DOHH2 (cell line): ENCODE measurements around the gene CCNL2.

Experiments
- H3F3A ChIP-seq: fragments of 200-600 bp; sonication (generic), shearing (Covaris generic); 2 replicates; pipeline ENCODE4 v1.6.0; 2016; ENCODE audit warnings: antibody characterized with exemption, mild to moderate bottlenecking; ENCODE audit not compliant: control insufficient read depth, insufficient read depth
- H3K27ac ChIP-seq: fragments of 200-600 bp; sonication (generic); 2 replicates; pipeline ENCODE4 v1.5.1; 2014; ENCODE audit warnings: low read depth, mild to moderate bottlenecking, low read length, moderate library complexity
- H3K27me3 ChIP-seq: fragments of 200-600 bp; sonication (generic); 2 replicates; pipeline ENCODE4 v1.6.1; 2014; ENCODE audit warnings: mild to moderate bottlenecking, low read length, mixed read lengths; ENCODE audit not compliant: control insufficient read depth
- H3K36me3 ChIP-seq: fragments of 200-600 bp; sonication (generic); 2 replicates; pipeline ENCODE4 v1.6.1; 2014; ENCODE audit warnings: mild to moderate bottlenecking, low read length, moderate library complexity, mixed read lengths; ENCODE audit not compliant: control insufficient read depth
- H3K4me1 ChIP-seq: fragments of 200-600 bp; sonication (generic); 2 replicates; pipeline ENCODE4 v1.6.1; 2014; ENCODE audit warnings: mild to moderate bottlenecking, low read length, mixed read lengths; ENCODE audit not compliant: control insufficient read depth
- H3K4me2 ChIP-seq: fragments of 200-600 bp; sonication (generic); 2 replicates; pipeline ENCODE4 v1.6.0; 2014; ENCODE audit warnings: mild to moderate bottlenecking, low read length, moderate library complexity
- H3K4me3 ChIP-seq: fragments of 200-600 bp; sonication (generic); 2 replicates; pipeline ENCODE4 v1.5.1; 2014; ENCODE audit warnings: mild to moderate bottlenecking, low read length, mixed read lengths
- H3K79me2 ChIP-seq: fragments of 200-600 bp; sonication (generic); 2 replicates; pipeline ENCODE4 v1.6.1; 2014; ENCODE audit warnings: mild to moderate bottlenecking, low read length, mixed read lengths; ENCODE audit not compliant: control insufficient read depth
- H3K9me2 ChIP-seq: fragments of 200-600 bp; sonication (generic); replicated peaks from 2 replicates; pipeline ENCODE4 v1.6.1; 2014; ENCODE audit warnings: mild to moderate bottlenecking, low read length, mixed read lengths; ENCODE audit not compliant: control insufficient read depth
- H3K9me3 ChIP-seq: fragments of 200-600 bp; sonication (generic); 2 replicates; pipeline ENCODE4 v1.6.1; 2014; ENCODE audit warnings: antibody characterized with exemption, low read length, mixed read lengths; ENCODE audit not compliant: control insufficient read depth, insufficient read depth
- H4K20me1 ChIP-seq: fragments of 200-600 bp; sonication (generic); 2 replicates; pipeline ENCODE4 v1.6.0; 2014; ENCODE audit warnings: low read depth, mild to moderate bottlenecking, antibody characterized with exemption, low read length, moderate library complexity; ENCODE audit not compliant: control insufficient read depth, insufficient read depth
- EZH2phosphoT487 ChIP-seq: fragments of 200-600 bp; sonication (generic); IDR thresholded peaks from 2 replicates; pipeline ENCODE4 v1.6.1; 2017; ENCODE audit warnings: borderline replicate concordance, mild to moderate bottlenecking, antibody characterized with exemption, low read length, moderate library complexity, mixed read lengths
- TF ChIP-seq, protein P1 (sequence below): fragments of 200-600 bp; sonication (generic); IDR thresholded peaks from one replicate; pipeline ENCODE4 v1.5.1; 2014; ENCODE audit warnings: antibody characterized with exemption, mild to moderate bottlenecking, low read depth, low read length; ENCODE audit not compliant: poor library complexity, severe bottlenecking

CCNL2 gene

DNA sequence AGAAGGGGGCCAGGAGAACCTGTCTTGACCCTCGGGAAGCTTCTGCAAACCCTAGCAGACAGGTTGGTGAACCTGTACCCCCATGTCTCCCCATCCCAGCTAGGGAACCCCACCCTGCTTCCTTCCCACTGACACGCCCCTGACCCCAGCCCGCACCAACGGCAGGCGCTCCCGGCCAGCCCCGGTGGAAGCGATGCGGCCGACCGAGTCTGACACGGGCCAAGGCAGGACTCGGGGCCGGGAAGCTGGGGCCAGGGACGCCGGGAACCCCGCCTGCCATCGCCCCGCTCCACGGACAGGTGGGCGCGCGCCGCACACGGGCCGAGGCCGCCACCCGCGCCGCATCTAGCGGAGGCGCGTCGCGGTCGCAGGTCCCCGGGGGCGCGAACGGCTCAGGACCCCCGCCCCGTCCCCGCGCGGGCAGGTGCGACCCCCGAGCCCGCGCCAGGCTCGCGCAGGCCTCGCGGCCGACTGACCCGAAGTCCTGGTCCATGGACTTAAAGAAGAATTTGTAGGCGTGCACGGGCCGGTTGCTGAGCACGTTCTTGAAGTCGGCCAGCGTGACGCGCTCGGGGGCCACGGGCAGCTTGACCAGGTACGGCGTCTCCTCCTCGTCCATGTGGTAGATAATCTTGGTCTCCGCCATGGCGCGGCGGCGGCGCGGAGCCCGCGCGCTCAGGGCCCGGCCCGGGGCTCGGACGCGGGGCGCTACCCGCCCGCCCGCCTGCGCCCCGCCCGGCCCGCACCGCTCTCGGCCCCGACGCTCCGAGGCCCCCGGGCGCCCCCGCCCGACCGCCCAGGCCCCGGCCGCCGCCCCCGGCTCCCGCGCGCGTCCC is 50.5 kb downstream of the CCNL2 start:
- no peaks in the 10 kb centered on the region; the same call in 1 of the 2 replicates for H3F3A ChIP-seq

DNA sequence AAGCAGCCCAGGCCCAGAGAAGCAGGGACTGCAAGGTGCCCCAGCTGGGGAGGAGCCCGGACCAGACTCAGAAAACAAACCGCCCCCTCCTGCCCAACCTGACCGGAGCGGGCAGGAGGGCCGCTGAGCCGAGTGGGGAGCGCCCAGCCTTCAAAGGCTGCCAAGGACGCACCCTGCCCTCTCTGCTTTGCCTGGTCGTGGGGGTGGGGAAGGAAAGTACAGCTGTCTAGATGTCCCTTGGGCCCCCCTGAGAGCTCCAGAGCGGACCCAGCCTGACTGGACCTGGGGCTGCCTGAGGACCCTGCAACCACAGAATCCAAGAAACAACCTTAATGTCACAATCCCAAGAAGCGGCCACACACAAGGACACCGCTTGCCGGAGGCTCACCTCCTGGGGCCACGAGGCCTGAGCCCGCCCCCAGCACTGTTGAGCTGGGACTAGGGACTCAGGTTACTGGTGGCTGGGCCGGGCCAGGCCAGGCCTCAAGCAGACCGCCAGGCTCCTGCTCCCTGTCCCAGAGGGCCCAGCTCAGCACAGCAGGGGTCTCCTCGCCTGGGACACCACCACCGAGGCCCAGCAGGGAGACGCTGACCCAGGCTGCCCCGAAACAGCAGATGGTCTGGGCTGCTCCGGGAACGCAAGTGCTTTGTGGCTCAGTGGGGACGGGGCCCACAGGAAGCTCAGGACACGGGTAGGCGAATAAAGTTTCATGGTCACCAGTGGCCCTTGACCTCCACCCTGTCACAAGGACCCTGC is 51.3 kb downstream of the CCNL2 start:
- no peak overlapping the region for H3K27ac ChIP-seq
- TF ChIP-seq, protein P1, sequence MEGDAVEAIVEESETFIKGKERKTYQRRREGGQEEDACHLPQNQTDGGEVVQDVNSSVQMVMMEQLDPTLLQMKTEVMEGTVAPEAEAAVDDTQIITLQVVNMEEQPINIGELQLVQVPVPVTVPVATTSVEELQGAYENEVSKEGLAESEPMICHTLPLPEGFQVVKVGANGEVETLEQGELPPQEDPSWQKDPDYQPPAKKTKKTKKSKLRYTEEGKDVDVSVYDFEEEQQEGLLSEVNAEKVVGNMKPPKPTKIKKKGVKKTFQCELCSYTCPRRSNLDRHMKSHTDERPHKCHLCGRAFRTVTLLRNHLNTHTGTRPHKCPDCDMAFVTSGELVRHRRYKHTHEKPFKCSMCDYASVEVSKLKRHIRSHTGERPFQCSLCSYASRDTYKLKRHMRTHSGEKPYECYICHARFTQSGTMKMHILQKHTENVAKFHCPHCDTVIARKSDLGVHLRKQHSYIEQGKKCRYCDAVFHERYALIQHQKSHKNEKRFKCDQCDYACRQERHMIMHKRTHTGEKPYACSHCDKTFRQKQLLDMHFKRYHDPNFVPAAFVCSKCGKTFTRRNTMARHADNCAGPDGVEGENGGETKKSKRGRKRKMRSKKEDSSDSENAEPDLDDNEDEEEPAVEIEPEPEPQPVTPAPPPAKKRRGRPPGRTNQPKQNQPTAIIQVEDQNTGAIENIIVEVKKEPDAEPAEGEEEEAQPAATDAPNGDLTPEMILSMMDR: no peak
- TF ChIP-seq EZH2phosphoT487: no peak

More for the DNA sequence above, 50.5 kb downstream of the CCNL2 start:
- Histone ChIP-seq H3K4me2 (peak overlapping the region; percentile 69), H3K36me3 (no peaks in the 10 kb centered on the region), H3K79me2 (peaks cover 51% of the 10 kb centered on the region), H3K4me1 (peaks cover 8% of the 10 kb centered on the region), H3K4me3 (peak overlapping the region; percentile 79), H3K9me2 (no peaks in the 10 kb centered on the region), H3K9me3 (no peaks in the 10 kb centered on the region), H4K20me1 (0 out of 2 replicates have a peak, but pooled peaks cover 4% of the 10 kb centered on the region), H3K27ac (no peak overlapping the region), H3K27me3 (peaks cover 8% of the 10 kb centered on the region; the same call in 1 of the 2 replicates)
- TF ChIP-seq, protein P1: no peak
- no peak for TF ChIP-seq EZH2phosphoT487

DNA sequence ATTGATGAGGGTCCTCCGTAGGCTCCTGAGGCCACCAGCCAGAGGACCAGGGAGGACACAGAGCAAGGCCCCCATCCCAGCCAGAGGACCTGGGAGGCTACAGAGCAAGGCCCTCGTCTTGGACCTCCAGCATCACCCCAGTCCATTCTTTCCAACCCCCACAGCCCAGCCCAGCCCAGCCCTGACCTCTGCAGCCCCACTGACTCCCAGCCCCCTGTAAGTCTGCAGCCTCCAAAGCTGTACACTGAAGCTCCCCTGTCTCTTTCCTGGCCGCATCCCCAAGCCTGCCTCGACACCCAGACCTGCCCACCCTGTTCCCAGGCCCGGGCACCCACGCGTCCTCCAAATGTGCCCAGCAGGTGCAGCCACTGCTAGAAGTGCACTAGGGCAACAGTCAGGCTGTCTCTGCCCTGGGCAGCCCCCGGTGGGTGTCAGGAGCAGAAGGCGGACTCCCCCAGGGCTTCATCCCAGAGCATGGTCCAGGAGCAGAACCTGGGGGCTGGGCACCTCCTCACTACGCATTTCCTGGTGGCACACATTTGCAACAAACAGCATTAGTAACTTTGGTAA is 52.0 kb downstream of the CCNL2 start:
- Histone ChIP-seq H3K9me2 (no peaks in the 10 kb centered on the region), H3F3A (no peaks in the 10 kb centered on the region; the same call in 1 of the 2 replicates), H3K4me2 (peak overlapping the region; percentile 69; the same call in 1 of the 2 replicates), H3K27ac (no peak overlapping the region), H3K36me3 (peaks cover 2% of the 10 kb centered on the region; the same call in 1 of the 2 replicates), H3K4me1 (peaks cover 8% of the 10 kb centered on the region), H3K4me3 (no peak overlapping the region), H3K27me3 (no peaks in the 10 kb centered on the region), H3K79me2 (peaks cover 56% of the 10 kb centered on the region), H3K9me3 (no peaks in the 10 kb centered on the region), H4K20me1 (0 out of 2 replicates have a peak, but pooled peaks cover 4% of the 10 kb centered on the region)
- TF ChIP-seq EZH2phosphoT487: no peak
- TF ChIP-seq, protein P1: no peak

More for the DNA sequence above, 51.3 kb downstream of the CCNL2 start:
- Histone ChIP-seq H3K36me3 (no peaks in the 10 kb centered on the region), H3K9me2 (no peaks in the 10 kb centered on the region), H3K4me2 (peak overlapping the region; percentile 69), H3F3A (no peaks in the 10 kb centered on the region; the same call in 1 of the 2 replicates), H4K20me1 (0 out of 2 replicates have a peak, but pooled peaks cover 4% of the 10 kb centered on the region), H3K79me2 (peaks cover 56% of the 10 kb centered on the region), H3K27me3 (0 out of 2 replicates have a peak, but pooled peaks cover under 1% of the 10 kb centered on the region), H3K9me3 (no peaks in the 10 kb centered on the region), H3K4me3 (peak overlapping the region; percentile 79), H3K4me1 (peaks cover 8% of the 10 kb centered on the region)
